ENCODE results near the gene HSPA12B. TPM values are rescaled to one million over a fixed set of nuclear protein-coding genes. Genes with fewer than 3 reads are reported as not detected.

HSPA12B gene
- total RNA-seq, 1 experiment from 2014 or later: 2.7 TPM

- no peaks in the 10 kb centered on the region for H3K27me3 ChIP-seq (ENCODE audit: insufficient read depth, low read length)
- DNase-seq: no peak
- no CpG with 5 or more reads among the region's 16 CpGs for WGBS (ENCODE audit: extremely low coverage, insufficient read length, low lambda C conversion rate)
- H3T11ph ChIP-seq (ENCODE audit: low read length): no peak overlapping the region
- TF ChIP-seq, protein P1, sequence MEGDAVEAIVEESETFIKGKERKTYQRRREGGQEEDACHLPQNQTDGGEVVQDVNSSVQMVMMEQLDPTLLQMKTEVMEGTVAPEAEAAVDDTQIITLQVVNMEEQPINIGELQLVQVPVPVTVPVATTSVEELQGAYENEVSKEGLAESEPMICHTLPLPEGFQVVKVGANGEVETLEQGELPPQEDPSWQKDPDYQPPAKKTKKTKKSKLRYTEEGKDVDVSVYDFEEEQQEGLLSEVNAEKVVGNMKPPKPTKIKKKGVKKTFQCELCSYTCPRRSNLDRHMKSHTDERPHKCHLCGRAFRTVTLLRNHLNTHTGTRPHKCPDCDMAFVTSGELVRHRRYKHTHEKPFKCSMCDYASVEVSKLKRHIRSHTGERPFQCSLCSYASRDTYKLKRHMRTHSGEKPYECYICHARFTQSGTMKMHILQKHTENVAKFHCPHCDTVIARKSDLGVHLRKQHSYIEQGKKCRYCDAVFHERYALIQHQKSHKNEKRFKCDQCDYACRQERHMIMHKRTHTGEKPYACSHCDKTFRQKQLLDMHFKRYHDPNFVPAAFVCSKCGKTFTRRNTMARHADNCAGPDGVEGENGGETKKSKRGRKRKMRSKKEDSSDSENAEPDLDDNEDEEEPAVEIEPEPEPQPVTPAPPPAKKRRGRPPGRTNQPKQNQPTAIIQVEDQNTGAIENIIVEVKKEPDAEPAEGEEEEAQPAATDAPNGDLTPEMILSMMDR (conservative IDR thresholded peaks at IDR 0.05): no peak
- Mint-ChIP-seq H3K27me3 (ENCODE audit: low read depth) (peaks cover 11% of the 10 kb centered on the region), H3K4me3 (no peak overlapping the region), H3K9me3 (peaks cover 2% of the 10 kb centered on the region in 2 experiments; a peak in 3 of 5 replicates), H3K36me3 (ENCODE audit: insufficient read depth in 1 of 3, low read depth in 3 of 3) (no peaks in the 10 kb centered on the region; a peak in 1 of 7 replicates), H3K4me1 (peaks cover 2 to 7% of the 10 kb centered on the region in 2 experiments; a peak in 3 of 4 replicates), H3K27ac (no peak overlapping the region)
- no peak overlapping the region for H2BK15ac ChIP-seq (ENCODE audit: low read depth, low read length)
- no peak overlapping the region for H3K4ac ChIP-seq (ENCODE audit: low read depth, low read length)
- H2AK5ac ChIP-seq (ENCODE audit: insufficient read length, low read length): no peak overlapping the region
- no peak overlapping the region for H3K56ac ChIP-seq (ENCODE audit: insufficient read length, low read depth, low read length)
- H3K18ac ChIP-seq (ENCODE audit: insufficient read length, low read depth, low read length): no peak overlapping the region
- no peak overlapping the region for H2BK20ac ChIP-seq (ENCODE audit: low read depth, low read length, poor library complexity, severe bottlenecking)
- H2BK5ac ChIP-seq (ENCODE audit: insufficient read length, low read length): no peak overlapping the region
- no peaks in the 10 kb centered on the region for H3K79me1 ChIP-seq (ENCODE audit: insufficient read depth, low read depth, low read length, poor library complexity, severe bottlenecking)
- no peaks in the 10 kb centered on the region for H4K20me1 ChIP-seq (ENCODE audit: control insufficient read depth, insufficient read depth, insufficient read length)
- no peaks in the 10 kb centered on the region for H3K79me2 ChIP-seq (ENCODE audit: insufficient read depth, low read length)
- H2BK120ac ChIP-seq (ENCODE audit: low read depth, low read length, poor library complexity, severe bottlenecking): no peak overlapping the region
- H3K14ac ChIP-seq (ENCODE audit: insufficient read depth, low read length): no peak overlapping the region; the same call in 1 of the 2 replicates
- H3K9me3 ChIP-seq (ENCODE audit: control insufficient read depth, low read depth, low read length): no peaks in the 10 kb centered on the region
- no peaks in the 10 kb centered on the region for H3K4me1 ChIP-seq (ENCODE audit: insufficient read depth, low read length)
- H3K23ac ChIP-seq (ENCODE audit: insufficient read length, low read depth, low read length): no peak overlapping the region
- no peak overlapping the region for H4K5ac ChIP-seq (ENCODE audit: insufficient read length, low read depth, low read length)
- H4K8ac ChIP-seq (replicated peaks; ENCODE audit: insufficient read length, low read depth, low read length): no peak overlapping the region
- no peak overlapping the region for H3K27ac ChIP-seq (ENCODE audit: insufficient read length, low read depth, low read length)
- H3K23me2 ChIP-seq (ENCODE audit: insufficient read length, low read depth, low read length, poor library complexity, severe bottlenecking): no peaks in the 10 kb centered on the region
- no peak overlapping the region for H4K91ac ChIP-seq (ENCODE audit: insufficient read length, low read depth, low read length)
- no peak overlapping the region for H3K9ac ChIP-seq (ENCODE audit: extremely low read depth, insufficient read length, low read length)
- no peak overlapping the region for H2BK12ac ChIP-seq (ENCODE audit: insufficient read length, low read depth, low read length)
- H2AFZ ChIP-seq (ENCODE audit: low read length): no peak overlapping the region
- no peak overlapping the region for H3K4me2 ChIP-seq (ENCODE audit: insufficient read depth, insufficient read length, low read length)
Observed at GRCh38 chr20:3691306-3691705, 41.2 kb upstream of the HSPA12B start.

Measured in H9 (cell line).